ENCODE measurements around the gene KRT28.

The KRT28 gene

DNA sequence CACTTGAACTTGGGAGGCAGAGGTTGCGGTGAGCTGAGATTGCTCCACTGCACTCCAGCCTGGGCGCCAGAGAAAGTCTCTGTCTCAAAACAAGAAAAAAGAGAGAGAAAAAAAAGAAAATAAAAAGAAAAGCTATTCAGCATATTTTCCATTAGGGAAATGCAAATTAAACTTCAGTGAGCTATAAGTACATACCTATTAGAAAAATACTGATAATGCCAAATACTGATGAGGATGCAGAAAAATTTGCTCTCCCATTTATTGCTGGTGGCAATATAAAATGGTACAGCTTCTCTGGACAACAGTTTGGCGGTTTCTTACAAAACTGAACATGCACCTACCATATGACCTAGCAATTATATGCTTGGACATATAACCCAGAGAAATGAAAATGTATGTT, 12.9 kb upstream of the KRT28 start:
- H3K4me3 Mint-ChIP-seq, result no peak overlapping the region

DNA sequence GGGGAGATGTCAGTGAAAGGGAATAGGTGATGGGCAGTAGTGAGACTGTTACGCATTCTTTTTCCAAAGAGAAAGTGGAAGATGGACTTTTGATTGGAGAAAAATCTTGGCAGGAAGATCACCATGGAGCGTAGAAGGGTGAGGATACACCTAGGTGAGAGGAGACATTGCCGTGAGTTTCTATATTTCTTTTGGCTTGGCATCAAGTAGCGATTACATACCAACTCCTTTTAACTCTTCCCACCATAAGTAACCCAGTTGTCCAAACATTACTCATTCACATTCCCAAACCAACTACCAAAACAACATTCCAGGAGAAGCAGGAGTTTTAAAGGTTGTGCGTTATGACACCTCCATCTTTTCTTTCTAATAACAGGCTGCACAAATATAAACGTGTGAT, 10.7 kb upstream of the KRT28 start:
- no peaks in the 10 kb centered on the region for H3K4me1 Mint-ChIP-seq (ENCODE audit: low read depth)
- peaks cover 84% of the 10 kb centered on the region for H3K27me3 Mint-ChIP-seq (ENCODE audit: low read depth)
- no peak overlapping the region for H3K4me3 Mint-ChIP-seq
- no peak overlapping the region for H3K27ac Mint-ChIP-seq
- no peaks in the 10 kb centered on the region for H3K36me3 Mint-ChIP-seq (ENCODE audit: low read depth)
- peaks cover 10% of the 10 kb centered on the region for H3K9me3 Mint-ChIP-seq

More for the DNA sequence above, 12.9 kb upstream of the KRT28 start:
- Mint-ChIP-seq H3K4me1 (ENCODE audit: low read depth) (peaks cover 2% of the 10 kb centered on the region), H3K27me3 (ENCODE audit: low read depth) (peaks cover 64% of the 10 kb centered on the region), H3K36me3 (ENCODE audit: low read depth) (peaks cover 12% of the 10 kb centered on the region), H3K27ac (no peak overlapping the region), H3K9me3 (peaks cover 17% of the 10 kb centered on the region)

DNA sequence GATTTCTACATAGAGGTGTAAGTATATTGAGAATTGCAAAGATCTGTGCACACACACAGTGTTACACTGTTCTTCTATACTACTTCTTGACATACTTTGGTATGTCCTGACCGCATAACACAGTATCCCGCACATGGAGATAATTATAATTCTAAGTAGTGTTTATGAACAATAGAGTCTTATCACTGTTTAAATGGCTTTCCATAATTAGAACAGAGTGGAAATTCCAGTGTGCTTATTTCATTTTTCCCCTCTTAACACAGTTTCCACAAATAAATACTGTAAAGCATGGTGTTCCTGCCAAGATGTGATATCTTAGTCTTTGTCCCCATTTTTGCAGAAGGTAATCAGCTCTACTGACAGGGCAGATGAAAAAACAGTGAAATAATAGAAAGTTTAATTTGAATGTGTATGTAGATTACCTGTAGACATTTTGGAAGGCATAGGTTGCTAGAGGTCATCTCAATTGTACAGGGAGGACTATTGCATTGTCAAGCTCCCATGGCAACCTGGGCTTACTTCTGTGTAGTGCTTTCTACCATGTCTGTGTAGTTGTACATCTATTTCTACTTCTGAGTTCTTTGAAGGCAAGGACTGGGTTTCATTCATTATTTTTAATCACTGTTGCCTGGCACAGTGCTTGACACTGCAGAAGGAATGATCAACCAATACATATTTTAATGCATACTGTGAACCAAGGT, 10.1 kb upstream of the KRT28 start:
- Mint-ChIP-seq H3K27me3 (ENCODE audit: low read depth) (peaks cover 88% of the 10 kb centered on the region), H3K9me3 (peaks cover 10% of the 10 kb centered on the region), H3K4me1 (ENCODE audit: low read depth) (no peaks in the 10 kb centered on the region), H3K36me3 (ENCODE audit: low read depth) (no peaks in the 10 kb centered on the region), H3K4me3 (no peak overlapping the region), H3K27ac (no peak overlapping the region)

DNA sequence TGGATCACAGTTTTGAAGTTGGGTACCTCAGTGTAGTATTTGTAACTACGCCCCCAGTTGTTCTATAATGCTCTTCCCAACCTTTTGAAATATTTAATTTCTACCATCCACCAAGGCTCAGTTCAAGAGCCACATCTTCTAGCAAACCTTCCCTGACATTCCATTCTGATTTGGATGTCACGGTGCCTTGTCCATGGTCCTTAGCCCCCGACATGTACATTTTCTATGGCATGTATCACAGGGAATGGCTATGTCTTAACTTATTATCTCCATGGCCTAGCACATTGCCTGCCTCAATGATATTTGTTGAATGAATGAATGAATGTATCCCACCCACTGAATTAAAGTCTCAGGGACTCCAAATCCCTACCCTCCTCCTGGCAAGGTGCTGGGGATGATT, 6.4 kb upstream of the KRT28 start:
- peaks cover 3% of the 10 kb centered on the region for H3K4me1 Mint-ChIP-seq (ENCODE audit: low read depth)
- H3K9me3 Mint-ChIP-seq, result no peaks in the 10 kb centered on the region
- H3K4me3 Mint-ChIP-seq, result no peak overlapping the region

DNA sequence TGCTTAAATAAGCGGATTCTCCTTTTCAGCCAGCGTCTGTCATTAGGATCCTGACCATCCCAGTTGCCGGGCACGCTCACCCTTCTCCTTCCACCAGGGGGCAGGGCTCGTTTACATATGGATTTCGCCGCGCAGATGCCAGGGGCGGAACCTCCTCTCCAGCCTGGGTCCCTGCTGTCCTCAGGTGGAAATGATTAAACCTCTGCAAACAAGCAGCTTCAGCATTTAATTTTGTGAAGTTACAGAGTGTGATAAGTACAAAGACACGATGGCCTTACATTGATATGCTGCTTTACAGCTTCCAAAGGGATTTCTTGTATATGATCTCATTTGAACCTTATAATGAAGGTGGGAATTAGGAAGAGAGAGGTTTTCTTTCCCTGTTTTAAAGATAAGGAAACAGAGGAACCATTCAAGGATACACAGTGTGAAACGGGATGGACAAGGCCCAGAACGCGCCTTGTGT, 3.9 kb upstream of the KRT28 start:
- Mint-ChIP-seq H3K27me3 (ENCODE audit: low read depth) (peaks cover 53% of the 10 kb centered on the region), H3K4me1 (ENCODE audit: low read depth) (peaks cover 3% of the 10 kb centered on the region), H3K9me3 (no peaks in the 10 kb centered on the region), H3K27ac (no peak overlapping the region), H3K36me3 (ENCODE audit: low read depth) (no peaks in the 10 kb centered on the region), H3K4me3 (no peak overlapping the region)

More for the DNA sequence above, 6.4 kb upstream of the KRT28 start:
- Mint-ChIP-seq H3K27me3 (ENCODE audit: low read depth) (peaks cover 70% of the 10 kb centered on the region), H3K27ac (no peak overlapping the region), H3K36me3 (ENCODE audit: low read depth) (no peaks in the 10 kb centered on the region)

DNA sequence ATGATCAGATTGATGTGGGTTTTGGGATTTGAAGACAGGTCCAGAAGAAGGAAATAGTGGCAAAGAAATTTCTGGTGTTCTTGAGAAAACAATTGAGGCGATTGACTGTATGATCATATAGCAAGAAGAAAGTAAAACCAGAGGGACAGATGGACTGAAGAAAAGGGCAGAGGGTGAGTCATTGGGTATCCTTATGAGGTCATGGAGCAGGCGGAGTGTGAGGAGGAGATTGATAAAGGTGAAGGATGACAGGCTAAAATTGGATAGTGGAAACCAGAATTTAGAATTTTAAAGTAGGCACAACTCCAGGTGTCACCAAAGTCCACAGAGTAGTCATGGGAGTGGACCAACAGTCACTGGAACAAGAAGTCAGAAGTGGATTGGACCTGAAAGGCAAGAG, 1.4 kb upstream of the KRT28 start:
- peaks cover 3% of the 10 kb centered on the region for H3K4me1 Mint-ChIP-seq (ENCODE audit: low read depth)
- H3K27ac Mint-ChIP-seq, result no peak overlapping the region
- H3K4me3 Mint-ChIP-seq, result no peak overlapping the region
- H3K27me3 Mint-ChIP-seq (ENCODE audit: low read depth), result peaks cover 34% of the 10 kb centered on the region
- no peaks in the 10 kb centered on the region for H3K36me3 Mint-ChIP-seq (ENCODE audit: low read depth)
- H3K9me3 Mint-ChIP-seq, result no peaks in the 10 kb centered on the region

DNA sequence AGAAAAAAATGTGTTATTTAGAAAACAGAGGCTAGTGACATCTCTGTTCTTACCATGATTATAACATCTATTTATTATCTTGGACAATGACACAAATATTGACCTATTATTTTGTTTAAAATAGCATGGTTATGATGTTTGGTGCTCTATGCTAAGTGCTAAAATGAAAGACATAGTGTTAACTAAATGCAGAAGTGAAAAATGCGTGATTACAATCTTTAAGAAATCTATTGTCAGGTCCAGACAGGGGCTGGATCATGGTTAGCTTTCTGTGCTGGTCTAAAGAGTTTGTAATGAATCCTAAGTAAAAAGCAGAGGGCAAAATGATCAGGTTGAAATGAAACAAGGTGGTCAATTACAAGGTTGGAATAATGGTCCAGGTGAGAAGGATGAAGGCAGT, 622 bp upstream of the KRT28 start:
- Mint-ChIP-seq H3K36me3 (ENCODE audit: low read depth) (no peaks in the 10 kb centered on the region), H3K4me3 (no peak overlapping the region), H3K27ac (no peak overlapping the region), H3K4me1 (ENCODE audit: low read depth) (peaks cover 3% of the 10 kb centered on the region), H3K27me3 (ENCODE audit: low read depth) (peaks cover 32% of the 10 kb centered on the region), H3K9me3 (no peaks in the 10 kb centered on the region)

DNA sequence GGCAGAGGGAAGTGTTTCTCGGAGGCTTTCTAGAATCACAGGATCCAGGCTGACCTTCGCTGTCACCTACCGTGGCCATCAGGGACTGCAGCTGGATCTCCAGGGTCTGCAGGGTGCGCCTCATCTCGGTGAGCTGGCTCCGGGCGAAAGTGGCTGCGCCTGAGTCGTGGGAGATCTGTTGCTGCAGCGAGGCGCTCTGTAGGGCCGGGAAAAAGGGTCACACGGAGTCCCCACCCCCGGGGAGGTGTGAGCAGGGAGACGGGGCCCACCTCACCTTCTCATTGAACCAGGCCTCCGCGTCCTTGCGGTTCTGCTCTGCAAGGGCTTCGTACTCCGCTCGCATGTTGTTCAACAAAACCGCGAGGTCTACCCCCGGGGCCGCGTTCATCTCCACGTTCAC, 2.9 kb downstream of the KRT28 start:
- Mint-ChIP-seq H3K27me3 (ENCODE audit: low read depth) (peaks cover 29% of the 10 kb centered on the region), H3K36me3 (ENCODE audit: low read depth) (no peaks in the 10 kb centered on the region), H3K27ac (no peak overlapping the region), H3K4me3 (no peak overlapping the region), H3K9me3 (no peaks in the 10 kb centered on the region), H3K4me1 (ENCODE audit: low read depth) (no peaks in the 10 kb centered on the region)

DNA sequence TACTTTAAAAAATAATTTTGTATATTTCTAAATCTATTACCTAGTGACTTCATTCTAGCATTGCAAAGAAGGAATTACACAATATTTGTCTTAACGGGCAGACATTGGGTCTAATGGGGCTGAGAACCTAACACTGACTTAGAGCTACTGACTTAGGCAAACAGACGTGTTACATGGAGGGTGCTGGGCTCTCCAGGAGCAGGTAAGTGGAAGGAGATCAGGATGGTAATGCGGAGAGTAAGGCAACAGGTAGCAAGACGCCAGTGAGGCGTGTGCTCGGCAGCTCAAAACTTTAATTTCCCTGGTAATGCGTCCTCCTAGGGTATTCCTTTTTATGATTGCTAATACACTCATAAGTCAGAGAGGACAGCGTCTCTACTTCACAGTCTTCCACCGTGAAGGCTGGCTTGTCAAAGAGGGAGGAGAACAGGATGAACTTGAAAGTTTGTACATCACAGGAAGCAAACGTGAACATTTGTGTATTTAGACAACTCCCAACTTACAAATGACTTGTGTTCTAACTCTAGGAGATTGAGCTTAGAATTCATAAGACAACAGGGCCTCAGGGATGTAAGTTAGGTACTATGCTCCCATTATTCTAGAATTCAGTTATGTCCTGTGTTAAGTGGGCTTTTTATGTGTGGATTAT, 4.6 kb downstream of the KRT28 start:
- Mint-ChIP-seq H3K4me1 (ENCODE audit: low read depth) (no peaks in the 10 kb centered on the region), H3K4me3 (no peak overlapping the region), H3K9me3 (no peaks in the 10 kb centered on the region), H3K27ac (no peak overlapping the region), H3K36me3 (ENCODE audit: low read depth) (no peaks in the 10 kb centered on the region), H3K27me3 (ENCODE audit: low read depth) (peaks cover 30% of the 10 kb centered on the region)

DNA sequence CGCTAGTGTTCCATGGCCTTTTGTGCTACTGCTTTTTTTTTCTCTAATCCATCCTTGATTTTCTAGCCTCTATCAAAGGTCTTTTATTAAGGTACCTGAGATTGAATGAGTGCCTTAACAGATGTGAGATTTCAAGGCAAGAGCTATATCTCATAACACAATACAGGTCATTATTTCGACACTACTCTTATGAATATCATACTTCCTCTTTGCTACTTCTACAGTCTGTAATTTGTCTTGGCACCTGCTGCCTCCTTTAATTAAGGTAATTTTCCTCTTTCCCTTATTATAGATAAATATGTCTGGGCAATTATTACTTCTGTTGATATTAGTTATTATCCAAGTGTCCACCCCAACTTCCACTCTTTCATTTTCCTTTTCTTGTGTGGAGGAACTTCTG, 5.3 kb downstream of the KRT28 start:
- Mint-ChIP-seq H3K27me3 (ENCODE audit: low read depth) (peaks cover 30% of the 10 kb centered on the region), H3K36me3 (ENCODE audit: low read depth) (no peaks in the 10 kb centered on the region), H3K4me1 (ENCODE audit: low read depth) (no peaks in the 10 kb centered on the region), H3K9me3 (no peaks in the 10 kb centered on the region), H3K4me3 (no peak overlapping the region), H3K27ac (no peak overlapping the region)

DNA sequence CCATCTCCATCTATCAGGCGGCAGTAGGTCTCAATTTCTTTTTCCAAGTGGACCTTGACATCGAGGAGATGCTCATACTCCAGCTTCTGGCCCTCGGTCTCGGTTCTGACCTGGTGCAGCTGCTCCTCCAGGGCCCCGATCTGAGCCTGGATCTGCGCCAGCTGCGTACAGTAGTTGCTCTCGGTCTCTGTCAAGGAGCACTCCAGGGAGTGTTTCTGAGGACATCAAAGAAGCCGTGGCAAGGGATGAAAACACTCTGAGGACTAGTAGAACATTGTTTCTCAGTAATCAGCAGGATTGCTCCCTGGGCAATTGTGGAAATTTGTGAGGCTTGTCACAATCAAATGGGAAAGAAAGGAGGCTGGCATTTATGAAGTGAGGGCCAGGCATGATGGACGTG, 5.9 kb downstream of the KRT28 start:
- Mint-ChIP-seq H3K36me3 (ENCODE audit: low read depth) (no peaks in the 10 kb centered on the region), H3K27me3 (ENCODE audit: low read depth) (peaks cover 26% of the 10 kb centered on the region), H3K4me3 (no peak overlapping the region), H3K27ac (no peak overlapping the region), H3K9me3 (no peaks in the 10 kb centered on the region), H3K4me1 (ENCODE audit: low read depth) (no peaks in the 10 kb centered on the region)

DNA sequence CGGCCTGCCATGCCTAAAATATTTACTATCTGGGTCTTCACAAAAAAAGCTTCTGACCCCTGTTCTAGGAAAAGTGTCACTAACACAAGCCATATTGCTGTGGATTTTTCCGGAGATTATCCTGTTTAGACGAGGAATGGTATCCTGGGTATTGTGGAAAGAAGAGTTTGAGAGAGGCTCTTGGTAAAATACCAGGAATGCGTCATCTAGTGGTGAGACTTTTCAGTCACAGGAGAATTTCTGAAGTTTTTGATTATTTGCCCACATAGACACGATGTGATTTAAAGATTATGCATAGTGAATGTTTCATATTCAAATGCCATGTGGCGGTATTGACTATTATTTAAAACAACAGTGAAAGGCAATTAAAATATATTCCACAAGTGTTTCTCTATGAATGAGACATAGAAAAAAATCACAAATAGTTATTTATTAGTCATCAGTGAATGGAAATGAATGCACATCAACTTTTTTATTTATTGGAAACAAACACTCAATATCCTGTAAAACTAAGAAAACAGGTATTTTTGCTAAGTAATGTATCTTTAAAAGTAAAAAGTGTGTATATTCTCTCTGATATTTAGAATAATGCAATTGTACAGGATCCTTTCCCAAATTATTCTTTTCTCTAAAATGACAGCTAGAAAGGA, 7.8 kb downstream of the KRT28 start:
- no peaks in the 10 kb centered on the region for H3K9me3 Mint-ChIP-seq
- no peak overlapping the region for H3K27ac Mint-ChIP-seq

DNA sequence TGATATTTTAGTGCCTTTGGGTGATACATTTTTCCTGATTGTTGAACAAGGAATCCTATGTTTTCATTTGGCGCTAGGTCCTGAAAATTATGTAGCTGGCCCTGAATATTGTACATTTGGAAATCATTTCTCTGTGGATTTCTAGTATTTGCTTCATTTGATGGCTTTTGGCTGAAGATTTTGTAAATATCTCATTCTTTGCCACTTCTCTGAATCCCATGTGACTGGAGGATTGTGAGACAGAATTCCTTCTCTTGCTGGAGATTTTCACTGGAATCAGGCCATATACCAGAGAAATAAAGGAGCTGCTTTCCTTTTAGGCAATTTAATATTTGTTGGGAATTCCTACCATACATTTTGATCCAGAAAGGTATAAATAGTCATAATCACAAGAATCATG, 8.6 kb downstream of the KRT28 start:
- Mint-ChIP-seq H3K9me3 (no peaks in the 10 kb centered on the region), H3K36me3 (ENCODE audit: low read depth) (no peaks in the 10 kb centered on the region), H3K27me3 (ENCODE audit: low read depth) (peaks cover 22% of the 10 kb centered on the region)

More for the DNA sequence above, 7.8 kb downstream of the KRT28 start:
- Mint-ChIP-seq H3K27me3 (ENCODE audit: low read depth) (peaks cover 26% of the 10 kb centered on the region), H3K4me3 (no peak overlapping the region), H3K36me3 (ENCODE audit: low read depth) (no peaks in the 10 kb centered on the region), H3K4me1 (ENCODE audit: low read depth) (no peaks in the 10 kb centered on the region)

DNA sequence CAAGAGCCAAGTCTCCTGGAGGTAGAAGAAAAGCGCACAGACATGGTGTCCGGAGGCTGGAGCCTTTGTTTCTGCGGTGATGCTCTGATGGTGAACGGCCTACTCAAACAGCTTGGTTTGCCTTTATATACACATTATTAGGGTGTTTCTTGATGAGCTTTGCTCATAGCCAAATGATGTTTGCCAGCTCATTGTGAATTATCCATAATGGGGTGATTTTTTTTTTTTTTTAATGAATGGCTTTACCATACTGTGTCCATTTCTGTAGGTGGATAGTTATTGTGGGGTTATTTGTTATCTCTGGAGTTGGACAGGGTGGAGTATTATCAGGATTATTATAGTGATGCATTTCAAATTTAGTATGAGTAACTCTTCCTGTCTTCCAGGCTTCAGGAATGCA, 17.3 kb downstream of the KRT28 start, which contains the start of gene KRT27:
TSS of gene KRT27 (minus strand) at position 101 of the 400 bp plus-strand sequence. CDS start at position 44, 57 bp downstream.
- H3K4me1 Mint-ChIP-seq (ENCODE audit: low read depth), result no peaks in the 10 kb centered on the region
- peaks cover 26% of the 10 kb centered on the region for H3K27me3 Mint-ChIP-seq (ENCODE audit: low read depth)
- no peaks in the 10 kb centered on the region for H3K9me3 Mint-ChIP-seq
- no peaks in the 10 kb centered on the region for H3K36me3 Mint-ChIP-seq (ENCODE audit: low read depth)
- no peak within 1 kb of the TSS for H3K27ac Mint-ChIP-seq
- no peak within 1 kb of the TSS for H3K4me3 Mint-ChIP-seq

More for the DNA sequence above, 8.6 kb downstream of the KRT28 start:
- Mint-ChIP-seq H3K27ac (no peak overlapping the region), H3K4me3 (no peak overlapping the region), H3K4me1 (ENCODE audit: low read depth) (no peaks in the 10 kb centered on the region)

All from T-helper 1 cell treated with Interleukin-12 subunit alpha and Interleukin-12 subunit beta and Interleukin-4 antibody, amounts not matched to agents 30 μg/mL and 1 μg/mL, for 36 hours (primary cell).